Astrocyte of the hippocampus (primary cell): ENCODE measurements around the gene STXBP6.
"Not testable (repeated sequence)": the region's sequence is repeated elsewhere in the genome, so short reads cannot be mapped to it uniquely, and the experiment has no call there.

Source experiments
- DNase-seq: peaks from one replicate; pipeline ENCODE4 v3.0.0; 2011; ENCODE audit warnings: low read depth, low spot score

STXBP6 gene

DNA sequence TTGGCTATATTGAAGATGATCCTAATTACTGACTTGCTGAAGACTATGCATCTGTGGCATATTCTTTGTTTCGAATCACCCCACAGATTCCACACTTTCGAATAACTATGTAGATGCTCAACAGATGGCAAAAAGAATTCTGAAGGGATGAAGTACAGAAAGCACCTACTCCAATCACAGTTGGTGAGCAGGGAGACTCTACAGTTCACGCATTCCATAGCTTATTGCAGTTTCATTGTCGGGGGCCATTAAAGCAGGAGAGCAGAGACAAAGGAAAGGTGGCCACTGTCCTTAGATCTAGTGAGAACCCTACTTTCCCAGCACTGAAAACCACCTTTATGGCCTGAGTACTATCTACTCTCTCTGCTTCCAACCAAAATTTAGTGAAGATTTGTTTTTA is 191.9 kb downstream of the STXBP6 start:
- DNase-seq: no peak

DNA sequence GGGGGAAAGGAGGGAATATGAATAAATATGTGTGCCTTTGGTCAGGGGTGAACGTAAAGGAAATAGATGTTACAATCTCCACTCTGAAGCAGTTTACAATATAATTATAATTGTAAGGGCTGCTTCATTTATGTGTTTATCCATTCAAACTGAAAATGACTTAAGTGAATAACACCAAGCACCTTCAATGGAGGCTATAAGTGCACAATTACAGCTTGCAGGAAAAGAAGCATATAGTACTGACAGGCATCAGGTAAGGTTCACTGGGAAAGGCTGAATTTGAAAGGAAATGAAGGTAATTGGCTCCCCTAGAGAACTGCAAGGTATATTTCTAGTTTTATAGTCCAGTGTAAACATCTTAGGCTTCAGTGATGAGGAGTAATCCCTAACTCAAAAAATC is 192.7 kb downstream of the STXBP6 start:
- DNase-seq: no peak

DNA sequence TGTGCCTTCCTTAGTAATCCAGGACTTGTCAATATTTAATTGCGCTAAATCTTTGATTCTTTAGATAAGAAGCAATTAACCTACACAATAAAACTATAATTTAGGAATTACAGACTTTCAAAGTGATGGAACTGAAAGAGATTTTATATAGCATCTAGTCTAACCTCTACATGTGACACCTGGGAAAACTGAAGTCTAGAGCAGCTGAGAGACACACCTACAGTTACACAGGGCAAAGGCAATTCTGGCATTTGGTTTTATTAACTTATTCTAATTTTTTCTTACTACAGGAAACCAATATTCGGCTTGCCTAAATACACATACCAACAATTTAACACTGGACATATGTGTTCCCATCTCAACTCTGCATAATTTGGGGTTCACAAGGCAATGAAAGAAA is 196.5 kb downstream of the STXBP6 start:
- DNase-seq: no peak

- no peak for DNase-seq
Measured at GRCh38 chr14:24852312-24853060, 197.5 kb downstream of the STXBP6 start.

- no peak for DNase-seq
Measured at GRCh38 chr14:24851837-24852236, 198.1 kb downstream of the STXBP6 start.

- no peak for DNase-seq
Measured at GRCh38 chr14:24851406-24851805, 198.5 kb downstream of the STXBP6 start.

DNA sequence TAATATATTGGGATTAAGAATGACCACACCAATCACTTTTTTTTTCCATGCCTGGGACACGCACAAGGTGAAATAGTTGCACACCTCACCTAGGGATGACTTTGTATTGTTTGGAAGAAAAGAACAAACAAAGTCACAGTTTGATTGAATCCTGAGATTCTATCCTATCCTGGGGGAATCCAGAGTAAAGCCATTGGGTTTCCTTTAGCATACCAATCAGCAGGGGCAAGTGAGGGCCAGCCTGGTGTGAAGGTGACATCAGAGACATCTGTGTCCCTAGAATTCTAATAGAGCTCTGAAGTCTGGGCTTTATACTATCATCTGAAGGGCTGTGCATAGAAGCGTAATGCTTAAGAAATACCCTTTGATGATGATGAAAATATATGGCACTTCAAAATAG is 199.9 kb downstream of the STXBP6 start:
- DNase-seq: no peak

DNA sequence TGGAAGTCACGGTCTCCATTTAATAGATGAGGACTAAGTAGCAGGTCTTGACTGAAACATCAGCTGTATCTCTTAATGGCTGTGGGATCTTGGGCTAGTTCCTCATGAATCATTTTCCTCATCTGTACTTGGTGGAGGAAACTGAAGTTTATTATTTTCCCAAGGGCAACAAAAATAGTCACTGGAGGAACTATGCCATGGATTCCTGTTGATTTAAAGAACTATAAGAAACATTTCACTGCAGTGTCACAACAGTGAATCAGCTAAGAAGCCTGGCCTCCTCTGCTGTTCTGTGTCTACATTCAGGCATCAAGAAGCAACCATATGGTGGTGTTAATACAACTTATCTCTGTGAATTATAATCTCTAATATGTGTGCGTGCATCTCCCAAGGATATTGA is 200.5 kb downstream of the STXBP6 start:
- DNase-seq: no peak

GRCh38 chr14:24848102-24848790 is 201.7 kb downstream of the STXBP6 start:
- DNase-seq: no peak

- DNase-seq: no peak
Measured at GRCh38 chr14:24847568-24848095, 202.3 kb downstream of the STXBP6 start.

GRCh38 chr14:24846261-24846660 is 203.7 kb downstream of the STXBP6 start:
- no peak for DNase-seq

- no peak for DNase-seq
Measured at GRCh38 chr14:24845851-24846250, 204.1 kb downstream of the STXBP6 start.

DNA sequence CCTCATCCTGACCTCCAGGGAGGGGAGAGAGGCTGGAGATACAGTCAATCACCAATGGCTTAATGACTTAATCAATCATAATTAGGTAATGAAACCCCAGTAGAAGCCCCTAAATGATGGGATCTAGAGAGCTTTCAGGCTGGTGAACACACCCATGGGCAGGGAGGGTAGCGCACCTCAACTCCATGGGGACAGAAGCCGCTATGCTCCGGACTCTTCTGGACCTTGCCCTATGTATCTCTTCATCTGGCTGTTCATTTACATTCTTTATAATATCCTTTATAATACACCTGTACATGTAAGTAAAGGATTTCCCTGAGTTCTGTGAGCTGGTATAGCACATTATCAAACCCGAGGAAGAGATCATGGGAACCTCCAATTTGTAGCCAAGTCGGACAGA is 205.9 kb downstream of the STXBP6 start:
- DNase-seq: no peak

DNA sequence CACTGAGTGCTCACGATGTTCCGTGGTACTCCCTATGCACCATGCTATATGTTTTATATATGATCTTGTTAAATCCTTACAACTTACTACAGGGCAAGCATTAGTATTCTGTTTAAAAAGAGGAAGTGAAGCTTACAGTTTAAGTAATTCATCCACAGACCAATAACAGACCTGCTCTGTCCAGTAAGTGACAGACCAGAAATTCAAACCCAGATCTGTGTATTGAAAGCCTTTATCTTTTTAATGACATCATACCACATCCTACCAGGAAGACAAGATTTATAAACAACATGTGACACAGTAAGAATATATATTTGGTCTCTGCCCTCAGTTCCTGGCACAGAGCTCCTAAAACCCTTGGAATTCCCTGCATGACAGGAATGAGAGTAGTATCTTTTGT is 206.5 kb downstream of the STXBP6 start:
- no peak for DNase-seq

GRCh38 chr14:24840204-24840893 is 209.6 kb downstream of the STXBP6 start:
- DNase-seq: peak; percentile 80

DNA sequence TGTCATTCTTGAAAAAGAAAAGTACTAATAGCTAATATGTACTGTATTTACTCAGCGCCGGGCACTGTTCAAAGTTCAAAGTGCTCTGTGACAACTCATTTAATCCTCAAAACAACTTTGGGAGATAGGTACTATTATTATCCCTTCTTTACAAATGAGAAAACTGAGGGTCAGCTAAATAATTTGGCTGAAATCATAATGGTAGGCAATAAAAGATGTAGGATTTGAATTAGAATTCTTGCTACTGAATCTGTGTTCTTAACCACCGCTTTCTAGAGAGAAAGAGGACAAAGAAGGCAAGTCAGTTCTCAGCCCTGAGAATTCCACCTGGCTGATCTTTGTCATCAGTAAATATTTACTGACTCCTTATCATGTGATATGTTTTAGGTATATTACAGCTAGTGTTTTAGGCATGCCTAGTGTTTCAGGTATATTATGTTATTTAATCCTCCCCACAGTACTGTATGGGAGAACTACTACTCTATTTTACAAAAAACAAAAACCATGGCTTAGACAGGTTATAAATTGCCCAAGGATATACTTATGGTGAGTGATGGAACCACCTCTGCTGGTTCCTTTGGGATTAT is 210.2 kb downstream of the STXBP6 start:
- no peak for DNase-seq

- DNase-seq: peak; percentile 37
Measured at GRCh38 chr14:24838945-24839616, 210.9 kb downstream of the STXBP6 start.

- peak; percentile 28 for DNase-seq
Measured at GRCh38 chr14:24837280-24838046, 212.5 kb downstream of the STXBP6 start.

DNA sequence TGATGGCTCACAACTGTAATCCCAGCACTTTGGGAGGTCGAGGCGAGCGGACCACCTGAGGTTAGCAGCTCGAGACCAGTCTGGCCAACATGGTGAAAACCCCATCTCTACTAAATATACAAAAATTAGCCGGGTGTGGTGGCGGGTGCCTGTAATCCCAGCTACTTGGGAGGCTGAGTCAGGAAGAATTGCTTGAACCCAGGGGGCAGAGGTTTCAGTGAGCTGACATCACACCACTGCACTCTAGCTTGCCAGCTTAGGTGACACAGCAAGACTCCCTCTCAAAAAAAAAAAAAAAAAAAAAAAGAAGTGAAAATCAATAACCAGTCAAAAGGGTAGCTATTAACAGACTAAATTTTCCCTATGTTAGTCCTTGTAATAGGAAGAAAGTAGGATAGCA is 213.6 kb downstream of the STXBP6 start:
- not testable (repeated sequence) for DNase-seq

- no peak for DNase-seq
Measured at GRCh38 chr14:24834956-24835355, 215.0 kb downstream of the STXBP6 start.

DNA sequence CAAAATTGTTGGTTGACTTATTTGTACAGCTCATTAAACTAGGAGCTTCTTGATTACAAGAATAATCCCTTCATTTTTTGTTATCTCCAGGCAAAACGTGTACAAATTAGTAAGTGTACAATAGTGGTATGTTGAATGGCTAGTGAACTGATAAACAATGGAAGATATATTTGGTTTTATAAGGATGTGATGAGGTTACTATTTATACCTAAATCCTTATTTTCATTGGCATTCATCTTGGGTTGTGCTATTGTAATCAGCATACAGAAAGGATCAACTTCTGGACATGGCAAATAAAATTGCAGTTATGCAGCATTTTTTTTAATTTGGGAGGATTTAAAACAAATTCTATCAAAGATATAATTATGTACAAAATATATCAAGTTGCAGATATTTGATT is 216.6 kb downstream of the STXBP6 start:
- DNase-seq: no peak
